Activated gamma-delta T cell treated with anti-CD3 and anti-CD28 coated beads, Interleukin-2, amount 50 U/mL, for 16 hours (primary cell): ENCODE measurements around the gene OSGIN1.

Experiments used
- DNase-seq: peaks from one replicate; pipeline ENCODE4 v3.0.0-alpha.2; 2020; ENCODE audit warnings: low read depth

The OSGIN1 gene

GRCh38 chr16:84000989-84001642 is 48.1 kb downstream of the OSGIN1 start:
- no peak for DNase-seq

DNA sequence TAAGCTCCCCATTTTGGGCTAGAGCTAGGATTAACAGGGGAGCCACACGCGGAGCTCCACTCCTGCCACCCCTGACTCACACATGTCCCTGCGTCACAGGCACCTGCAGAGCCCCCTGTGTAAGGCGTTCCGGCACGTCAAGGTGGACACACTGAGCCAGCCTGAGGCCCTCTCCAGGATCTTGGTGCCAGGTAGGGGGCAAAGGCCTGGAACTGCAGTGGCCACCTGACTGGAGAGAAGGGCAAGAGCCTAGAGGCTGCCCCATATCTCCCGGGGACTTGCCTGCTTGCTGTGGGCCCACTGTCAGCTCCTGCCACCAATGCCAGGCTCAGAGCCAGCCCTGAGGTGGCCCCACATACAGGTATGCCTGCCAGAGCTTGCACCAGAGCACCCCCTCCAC is 48.7 kb downstream of the OSGIN1 start:
- no peak for DNase-seq

DNA sequence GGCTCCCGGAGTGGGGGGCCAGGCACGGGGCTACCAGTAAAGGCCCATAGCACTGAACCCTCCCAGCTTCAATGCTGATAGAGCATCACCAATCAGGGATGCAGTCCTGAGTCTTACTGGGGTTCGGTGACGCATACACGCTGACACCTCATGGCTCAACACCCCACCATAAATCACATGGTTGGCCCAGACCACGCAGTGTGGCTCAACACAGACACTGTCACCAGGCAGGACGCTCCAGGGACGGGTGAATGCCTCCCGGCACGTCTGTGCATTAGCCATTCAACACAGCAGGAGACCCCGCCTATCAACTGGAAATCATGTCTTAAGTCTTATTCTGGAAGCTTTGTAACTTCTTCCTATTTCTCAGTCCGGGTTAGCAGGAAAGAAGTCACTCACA is 50.0 kb downstream of the OSGIN1 start:
- DNase-seq: no peak

- no peak for DNase-seq
Observed at GRCh38 chr16:84004442-84004841, 51.4 kb downstream of the OSGIN1 start.

DNA sequence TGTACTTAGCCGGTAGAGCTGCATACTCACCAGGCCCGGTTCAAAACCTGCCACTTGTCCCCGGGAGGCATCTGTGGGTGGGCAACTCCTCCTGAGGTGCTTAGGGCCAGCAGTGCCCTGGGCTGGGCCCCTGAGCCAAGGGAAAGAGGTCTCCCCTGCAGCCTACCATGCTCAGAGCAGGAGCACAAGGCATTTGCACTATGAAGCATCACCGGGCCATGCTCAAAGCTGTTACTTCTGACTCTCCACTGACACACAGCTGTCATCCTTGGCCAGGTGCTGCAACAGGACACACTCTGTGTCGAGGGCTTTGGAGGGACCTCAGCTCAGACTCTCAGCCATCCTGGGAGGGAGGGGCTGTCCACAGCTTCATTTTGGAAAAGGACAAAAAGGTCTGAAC is 52.4 kb downstream of the OSGIN1 start:
- no peak for DNase-seq

- no peak for DNase-seq
Observed at GRCh38 chr16:84007520-84007919, 54.5 kb downstream of the OSGIN1 start.

DNA sequence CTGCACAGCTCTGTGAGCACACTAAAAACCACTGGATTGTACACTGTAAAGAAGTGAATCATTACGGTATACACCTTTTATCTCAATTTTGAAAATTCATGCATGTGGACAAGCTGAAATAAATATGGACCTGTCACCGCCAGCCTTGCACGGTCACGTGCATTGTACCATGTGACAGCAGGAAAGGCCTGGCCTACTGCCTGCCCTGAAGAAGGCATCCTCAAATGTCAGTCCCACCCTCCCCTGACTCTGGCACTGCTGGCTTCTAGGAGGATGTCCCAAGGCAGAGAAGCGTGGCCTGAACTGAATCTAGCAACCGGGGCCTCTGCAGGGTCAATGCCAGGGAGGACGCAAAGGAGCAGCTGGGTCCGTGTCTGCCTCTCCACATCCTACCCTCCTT is 54.9 kb downstream of the OSGIN1 start:
- no peak for DNase-seq

GRCh38 chr16:84009282-84009681 is 56.2 kb downstream of the OSGIN1 start:
- no peak for DNase-seq

GRCh38 chr16:84013787-84014569 is 60.9 kb downstream of the OSGIN1 start:
- DNase-seq: no peak

GRCh38 chr16:84014570-84015327 is 61.7 kb downstream of the OSGIN1 start:
- no peak for DNase-seq

DNA sequence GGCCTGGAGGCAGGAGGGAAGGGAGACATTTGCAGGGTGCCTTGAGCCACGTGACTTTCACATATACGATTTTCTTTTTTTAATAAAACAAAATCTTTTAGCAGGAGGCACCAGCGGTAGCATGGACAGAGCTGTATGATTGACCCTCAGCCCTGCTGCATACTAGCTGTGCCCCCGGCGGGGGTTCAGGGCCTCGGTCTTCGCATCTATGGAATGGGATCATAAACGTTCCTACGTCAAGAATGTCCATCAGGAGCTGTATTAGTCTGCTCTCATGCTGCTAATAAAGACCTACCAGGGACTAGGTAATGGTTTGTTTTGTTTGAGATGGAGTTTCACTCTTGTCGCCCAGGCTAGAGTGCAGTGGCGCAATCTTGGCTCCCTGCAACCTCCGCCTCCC is 62.4 kb downstream of the OSGIN1 start:
- no peak for DNase-seq
